Measurements from ENCODE around the gene CLMN.

The CLMN gene

GRCh38 chr14:95282354-95282985 is 37.2 kb downstream of the CLMN start:
- no peak for DNase-seq

- no peak for DNase-seq
Measured at GRCh38 chr14:95281560-95282176, 38.0 kb downstream of the CLMN start.

GRCh38 chr14:95275494-95275893 is 44.2 kb downstream of the CLMN start:
- DNase-seq = no peak

GRCh38 chr14:95274874-95275273 is 44.8 kb downstream of the CLMN start:
- no peak for DNase-seq

GRCh38 chr14:95274279-95274678 is 45.4 kb downstream of the CLMN start:
- DNase-seq = no peak

- no peak for DNase-seq
Measured at GRCh38 chr14:95273001-95273978, 46.4 kb downstream of the CLMN start.

- DNase-seq = no peak
Measured at GRCh38 chr14:95272057-95272456, 47.7 kb downstream of the CLMN start.

GRCh38 chr14:95270203-95270602 is 49.5 kb downstream of the CLMN start:
- no peak for DNase-seq

GRCh38 chr14:95269493-95269892 is 50.2 kb downstream of the CLMN start:
- no peak for DNase-seq

- no peak for DNase-seq
Measured at GRCh38 chr14:95268350-95268749, 51.4 kb downstream of the CLMN start.

- DNase-seq = no peak
Measured at GRCh38 chr14:95267306-95267705, 52.4 kb downstream of the CLMN start.

- DNase-seq = peak; percentile 24
Measured at GRCh38 chr14:95265106-95266094, 54.3 kb downstream of the CLMN start.

GRCh38 chr14:95264271-95264973 is 55.3 kb downstream of the CLMN start:
- DNase-seq = no peak

GRCh38 chr14:95263527-95264231 is 56.0 kb downstream of the CLMN start:
- no peak for DNase-seq

GRCh38 chr14:95262511-95262891 is 57.2 kb downstream of the CLMN start:
- no peak for DNase-seq

- no peak for DNase-seq
Measured at GRCh38 chr14:95261616-95262510, 57.8 kb downstream of the CLMN start.

- no peak for DNase-seq
Measured at GRCh38 chr14:95260537-95261361, 59.0 kb downstream of the CLMN start.

GRCh38 chr14:95258754-95259593 is 60.7 kb downstream of the CLMN start:
- no peak for DNase-seq
